SK-N-MC (cell line): ENCODE results near the gene NPTX1.

Source experiments
- EZH2 ChIP-seq: fragments of 200-600 bp; sonication (generic); IDR thresholded peaks from one replicate; pipeline ENCODE4 v1.6.1; 2017; ENCODE audit warnings: antibody characterized with exemption
- FOXP2 ChIP-seq: optimal IDR thresholded peaks from 2 replicates; pipeline ENCODE3; 2011; ENCODE audit warnings: mild to moderate bottlenecking, moderate library complexity; ENCODE audit not compliant: insufficient read depth; ENCODE audit errors: extremely low read length, control extremely low read depth
- POLR2AphosphoS5 ChIP-seq: IDR thresholded peaks from 2 replicates; pipeline ENCODE4 v1.6.1; 2012; ENCODE audit warnings: mild to moderate bottlenecking, low read depth, low read length, borderline replicate concordance

- TF ChIP-seq EZH2 (no peak), POLR2AphosphoS5 (no peak), FOXP2 (no peak)
Observed at GRCh38 chr17:80481284-80482057, 5.1 kb upstream of the NPTX1 start.
